ENCODE measurements around the gene RAD51B.
A peak's percentile ranks its signal among the peaks of the same experiment; 100 is the strongest.

Gene RAD51B

DNA sequence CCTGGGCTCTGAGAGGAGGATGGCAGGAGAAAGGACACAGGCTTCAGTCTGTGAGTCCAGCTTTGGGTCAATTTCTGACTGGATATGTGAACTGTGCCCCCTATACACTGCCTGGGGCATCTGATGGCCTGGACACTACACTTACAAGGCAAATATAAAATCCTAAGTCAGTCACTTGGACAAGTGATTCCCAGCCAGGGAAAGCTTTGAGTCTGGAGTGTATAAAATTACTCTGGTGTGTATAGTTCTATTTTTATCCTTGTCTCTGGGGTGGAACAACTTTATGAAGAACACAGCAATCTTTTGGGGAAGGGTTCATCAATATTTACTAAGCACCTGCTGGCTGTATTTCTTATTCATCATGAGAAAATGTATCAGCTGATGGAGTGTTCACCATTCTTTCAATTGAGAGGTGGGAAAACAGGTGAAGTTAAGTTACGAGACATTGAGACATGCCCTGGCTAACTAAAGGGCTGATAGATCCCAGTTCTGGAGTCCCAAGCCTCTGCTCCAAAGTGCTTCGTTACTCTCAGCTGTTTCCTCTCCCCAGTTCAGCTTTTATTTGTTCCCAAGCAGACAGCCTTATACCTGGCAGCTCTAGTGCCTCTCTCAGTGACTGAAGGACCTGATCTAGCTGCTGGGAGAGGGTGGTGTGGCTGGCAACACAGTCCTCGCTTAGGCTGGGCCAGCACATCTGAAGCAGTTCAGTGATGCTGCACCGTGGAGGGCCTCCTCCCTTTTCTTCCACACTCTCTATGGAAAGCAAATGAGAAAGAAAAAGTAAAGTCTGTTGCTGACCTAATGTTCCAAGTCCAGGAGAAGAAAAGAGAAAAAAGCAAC is 34.1 kb upstream of the RAD51B start:
- TF ChIP-seq, protein P1, sequence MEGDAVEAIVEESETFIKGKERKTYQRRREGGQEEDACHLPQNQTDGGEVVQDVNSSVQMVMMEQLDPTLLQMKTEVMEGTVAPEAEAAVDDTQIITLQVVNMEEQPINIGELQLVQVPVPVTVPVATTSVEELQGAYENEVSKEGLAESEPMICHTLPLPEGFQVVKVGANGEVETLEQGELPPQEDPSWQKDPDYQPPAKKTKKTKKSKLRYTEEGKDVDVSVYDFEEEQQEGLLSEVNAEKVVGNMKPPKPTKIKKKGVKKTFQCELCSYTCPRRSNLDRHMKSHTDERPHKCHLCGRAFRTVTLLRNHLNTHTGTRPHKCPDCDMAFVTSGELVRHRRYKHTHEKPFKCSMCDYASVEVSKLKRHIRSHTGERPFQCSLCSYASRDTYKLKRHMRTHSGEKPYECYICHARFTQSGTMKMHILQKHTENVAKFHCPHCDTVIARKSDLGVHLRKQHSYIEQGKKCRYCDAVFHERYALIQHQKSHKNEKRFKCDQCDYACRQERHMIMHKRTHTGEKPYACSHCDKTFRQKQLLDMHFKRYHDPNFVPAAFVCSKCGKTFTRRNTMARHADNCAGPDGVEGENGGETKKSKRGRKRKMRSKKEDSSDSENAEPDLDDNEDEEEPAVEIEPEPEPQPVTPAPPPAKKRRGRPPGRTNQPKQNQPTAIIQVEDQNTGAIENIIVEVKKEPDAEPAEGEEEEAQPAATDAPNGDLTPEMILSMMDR (IDR thresholded peaks at IDR 0.05; ENCODE audit: low read depth, low read length), result no peak

DNA sequence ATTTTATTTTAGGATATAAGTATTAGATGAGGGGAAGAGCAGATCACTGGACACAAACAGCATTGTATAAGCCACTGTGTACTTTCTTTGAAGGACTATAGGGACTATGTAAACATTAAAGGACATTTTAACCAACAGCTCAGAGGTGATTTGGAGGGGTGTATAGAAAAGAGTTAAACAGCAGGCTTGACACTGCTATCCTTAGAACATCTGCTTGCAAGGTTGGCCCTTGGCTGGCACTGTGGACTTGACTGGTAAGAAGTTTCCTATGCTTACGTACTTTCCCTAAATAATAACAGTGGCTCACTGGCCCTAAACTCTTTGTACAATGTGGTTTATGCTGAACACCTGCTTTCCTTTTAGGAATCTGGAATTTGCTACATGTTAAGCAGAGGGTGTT is 31.9 kb upstream of the RAD51B start:
- TF ChIP-seq, protein P1 (IDR thresholded peaks at IDR 0.05; ENCODE audit: low read depth, low read length), result no peak
- H3K4me3 ChIP-seq (ENCODE audit: low read depth, low read length), result no peak overlapping the region

More for the DNA sequence above, 34.1 kb upstream of the RAD51B start:
- no peak overlapping the region for H3K4me3 ChIP-seq (ENCODE audit: low read depth, low read length)

DNA sequence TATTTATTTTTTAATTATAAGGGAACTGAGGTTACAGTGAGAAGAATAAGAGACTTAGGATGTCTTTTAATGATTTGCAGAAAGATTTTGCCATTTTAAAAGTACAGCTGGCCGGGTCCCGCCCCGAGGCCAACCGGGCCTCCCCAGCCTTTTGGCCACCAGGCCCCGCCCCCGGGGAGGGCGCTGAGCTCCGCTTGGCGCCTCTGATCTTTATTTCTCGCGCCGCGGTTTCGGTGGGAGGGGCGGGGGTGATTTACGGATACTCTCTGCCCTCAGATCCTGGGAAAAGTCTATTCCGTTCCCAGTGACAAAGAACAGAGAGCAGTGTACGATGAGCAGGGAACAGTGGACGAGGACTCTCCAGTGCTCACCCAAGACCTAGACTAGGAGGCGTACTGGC is 20.8 kb upstream of the RAD51B start:
- TF ChIP-seq, protein P1 (IDR thresholded peaks at IDR 0.05; ENCODE audit: low read depth, low read length), result no peak
- H3K4me3 ChIP-seq (ENCODE audit: low read depth, low read length), result no peak overlapping the region

DNA sequence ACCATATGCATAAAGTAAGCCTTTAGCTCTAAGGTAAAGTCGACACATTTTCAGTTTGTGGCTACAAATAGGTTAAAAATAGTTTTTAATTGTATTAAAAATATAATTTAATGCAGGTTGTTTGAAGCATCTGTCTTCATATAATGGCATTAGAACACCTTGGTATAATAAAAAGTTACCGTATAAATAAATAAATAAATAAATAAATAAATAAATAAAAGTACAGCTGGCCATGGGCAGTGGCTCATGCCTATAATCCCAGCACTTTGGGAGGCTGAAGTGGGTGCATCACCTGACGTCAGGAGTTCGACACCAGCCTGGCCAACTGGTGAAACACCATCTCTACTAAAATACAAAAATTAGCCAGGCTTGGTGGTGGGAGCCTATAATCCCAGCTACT is 18.8 kb upstream of the RAD51B start:
- no peak overlapping the region for H3K4me3 ChIP-seq (ENCODE audit: low read depth, low read length)
- TF ChIP-seq, protein P1 (IDR thresholded peaks at IDR 0.05; ENCODE audit: low read depth, low read length), result no peak

DNA sequence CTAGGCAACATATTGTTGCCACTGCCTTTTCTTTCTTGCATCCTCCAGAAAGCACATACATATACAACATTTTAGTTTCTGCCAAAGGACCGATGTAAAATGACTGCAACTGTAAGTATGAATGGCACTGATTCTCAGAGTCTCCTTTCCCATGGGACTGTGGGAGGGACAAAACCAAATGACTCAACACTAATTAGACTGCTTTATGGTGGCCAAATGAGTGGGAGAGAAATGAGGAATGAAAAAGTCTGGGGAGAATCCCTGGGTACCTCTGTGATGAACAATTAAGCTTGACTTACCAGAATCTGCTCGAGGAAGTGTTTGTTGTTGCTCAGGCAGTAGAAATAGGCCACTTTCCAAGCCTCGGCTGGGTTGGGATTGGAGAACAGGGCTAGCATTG is 13.3 kb upstream of the RAD51B start:
- H3K4me3 ChIP-seq (ENCODE audit: low read depth, low read length), result no peak overlapping the region
- TF ChIP-seq, protein P1 (IDR thresholded peaks at IDR 0.05; ENCODE audit: low read depth, low read length), result no peak

DNA sequence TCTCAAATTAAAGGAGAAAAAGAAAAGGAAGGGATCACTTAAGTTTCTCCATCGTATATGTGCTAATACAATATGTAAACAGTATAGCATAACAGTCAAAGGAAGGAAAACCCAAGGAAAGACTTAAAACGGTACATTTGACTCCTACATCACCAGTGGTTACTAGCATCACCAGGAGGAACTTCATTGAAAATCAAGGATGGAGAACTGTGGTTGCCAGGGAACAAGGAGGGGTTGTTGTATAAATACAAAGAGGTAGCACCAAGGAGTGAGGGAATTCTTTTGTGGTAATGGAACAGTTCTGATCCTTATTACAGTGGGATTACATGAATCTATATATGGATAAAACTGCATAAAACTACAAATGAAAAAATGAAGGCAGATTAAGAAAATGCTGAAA is 4.8 kb upstream of the RAD51B start:
- H3K4me3 ChIP-seq (ENCODE audit: low read depth, low read length), result no peak overlapping the region
- TF ChIP-seq, protein P1 (IDR thresholded peaks at IDR 0.05; ENCODE audit: low read depth, low read length), result no peak

DNA sequence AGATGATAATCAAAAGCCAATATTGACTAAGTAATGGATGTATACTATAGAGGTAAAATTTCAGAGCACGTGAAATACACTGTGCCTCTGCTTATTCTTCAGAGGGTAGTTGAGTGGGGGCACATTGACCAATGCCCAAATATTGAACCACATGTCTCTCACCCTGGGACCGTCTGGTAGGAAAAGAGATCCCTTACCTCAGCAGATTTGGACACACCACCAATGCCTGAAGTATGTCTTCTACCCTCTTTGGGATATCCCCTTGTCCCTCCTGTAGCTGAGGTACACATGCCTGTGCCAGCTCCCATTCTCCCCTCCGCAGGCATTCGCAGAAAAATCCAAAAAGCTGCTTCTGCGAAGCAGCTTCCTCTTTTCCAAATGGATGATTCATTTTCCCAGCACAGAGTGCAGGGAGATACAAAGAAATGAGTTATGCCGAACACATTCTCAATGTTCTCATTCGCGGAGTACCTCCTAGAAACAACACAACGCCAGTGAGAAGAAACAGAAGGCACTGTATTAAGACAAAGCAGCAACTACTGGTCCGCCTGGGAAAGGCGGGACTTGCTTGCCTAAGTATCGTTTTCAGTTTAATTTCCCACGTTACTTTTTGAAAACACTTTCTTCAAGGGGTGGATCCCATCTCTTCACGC is 3.9 kb upstream of the RAD51B start:
- peak overlapping the region; percentile 87 for H3K4me3 ChIP-seq (ENCODE audit: low read depth, low read length)
- TF ChIP-seq, protein P1 (IDR thresholded peaks at IDR 0.05; ENCODE audit: low read depth, low read length), result no peak
